ENCODE results near the gene TUBG1. TPM values are rescaled to one million over a fixed set of nuclear protein-coding genes. Genes with fewer than 3 reads are reported as not detected.
A peak's percentile ranks its signal among the peaks of the same experiment; 100 is the strongest.

TUBG1 gene
- total RNA-seq, 2 experiments from 2014 or later, result 92.6 to 101 TPM

GRCh38 chr17:42579794-42580551 is 29.5 kb upstream of the TUBG1 start:
- Mint-ChIP-seq H3K36me3 (peaks cover 40% of the 10 kb centered on the region), H3K4me3 (no peak overlapping the region)
- POLR2A ChIA-PET, result no interaction called here

GRCh38 chr17:42581744-42582270 is 27.7 kb upstream of the TUBG1 start:
- ChIA-PET POLR2A (no interaction called here), CTCF (interaction anchor here (0.7 to 1.1 kb wide), 2 partner anchors 181 to 182 kb away, joined by 3 read pairs; no protein-coding TSS in a partner anchor)
- Mint-ChIP-seq H3K4me3 (no peak overlapping the region), H3K36me3 (peaks cover 30% of the 10 kb centered on the region), H3K4me1 (ENCODE audit: low read depth) (peaks cover 9% of the 10 kb centered on the region), H3K27me3 (no peaks in the 10 kb centered on the region), H3K9me3 (no peaks in the 10 kb centered on the region), H3K27ac (no peak overlapping the region)
- no peak for DNase-seq
- intact Hi-C loops (cut with micrococcal nuclease), result no loop called here

More at GRCh38 chr17:42579794-42580551, 29.5 kb upstream of the TUBG1 start:
- Mint-ChIP-seq H3K27ac (no peak overlapping the region), H3K27me3 (no peaks in the 10 kb centered on the region), H3K4me1 (ENCODE audit: low read depth) (peaks cover 21% of the 10 kb centered on the region), H3K9me3 (no peaks in the 10 kb centered on the region)
- intact Hi-C loops (cut with micrococcal nuclease), result loop anchor here (5.0 kb wide), 1 partner anchor 242 kb away; the partner anchor contains the start of gene BECN1
- CTCF ChIA-PET, result interaction anchor here (0.6 to 4.1 kb wide), 5 partner anchors 16 to 183 kb away, joined by 3 to 42 read pairs (median 4); partner anchors contain the start of genes RETREG3 and TUBG1
- no peak for DNase-seq

- intact Hi-C loops (cut with micrococcal nuclease), result no loop called here
- no peaks in the 10 kb centered on the region for H3K27me3 Mint-ChIP-seq
- peaks cover 2% of the 10 kb centered on the region for H3K4me1 Mint-ChIP-seq (ENCODE audit: low read depth)
- CTCF ChIA-PET, result no interaction called here
- no peak overlapping the region for H3K4me3 Mint-ChIP-seq
- peaks cover 30% of the 10 kb centered on the region for H3K36me3 Mint-ChIP-seq
- POLR2A ChIA-PET, result no interaction called here
- no peak for DNase-seq
- H3K9me3 Mint-ChIP-seq, result no peaks in the 10 kb centered on the region
- H3K27ac Mint-ChIP-seq, result peak overlapping the region; percentile 8
Measured at GRCh38 chr17:42584880-42585279, 24.6 kb upstream of the TUBG1 start.

- POLR2A ChIA-PET, result no interaction called here
- peaks cover 2% of the 10 kb centered on the region for H3K4me1 Mint-ChIP-seq (ENCODE audit: low read depth)
- intact Hi-C loops (cut with micrococcal nuclease), result no loop called here
- H3K27ac Mint-ChIP-seq, result peak overlapping the region; percentile 23
- DNase-seq, result no peak
- no peaks in the 10 kb centered on the region for H3K9me3 Mint-ChIP-seq
- H3K36me3 Mint-ChIP-seq, result peaks cover 30% of the 10 kb centered on the region
- no peaks in the 10 kb centered on the region for H3K27me3 Mint-ChIP-seq
- CTCF ChIA-PET, result no interaction called here
- H3K4me3 Mint-ChIP-seq, result no peak overlapping the region
Measured at GRCh38 chr17:42585353-42585752, 24.1 kb upstream of the TUBG1 start.

GRCh38 chr17:42586514-42587230 is 22.8 kb upstream of the TUBG1 start:
- POLR2A ChIA-PET, result no interaction called here
- Mint-ChIP-seq H3K9me3 (no peaks in the 10 kb centered on the region), H3K4me1 (ENCODE audit: low read depth) (peaks cover 2% of the 10 kb centered on the region), H3K36me3 (peaks cover 30% of the 10 kb centered on the region), H3K4me3 (no peak overlapping the region), H3K27ac (peak overlapping the region; percentile 60), H3K27me3 (no peaks in the 10 kb centered on the region)
- no peak for DNase-seq
- intact Hi-C loops (cut with micrococcal nuclease), result no loop called here
- CTCF ChIA-PET, result interaction anchor here (1.0 to 3.3 kb wide), 3 partner anchors 9 to 237 kb away, joined by 3 to 19 read pairs (median 3); partner anchors contain the start of genes BECN1 and PSMC3IP

- POLR2A ChIA-PET, result no interaction called here
- CTCF ChIA-PET, result interaction anchor here (0.6 to 3.6 kb wide), 2 partner anchors 12 to 42 kb away, joined by 3 to 13 read pairs; no protein-coding TSS in a partner anchor
- Mint-ChIP-seq H3K9me3 (no peaks in the 10 kb centered on the region), H3K4me1 (ENCODE audit: low read depth) (peaks cover 2% of the 10 kb centered on the region), H3K27me3 (no peaks in the 10 kb centered on the region), H3K36me3 (peaks cover 14% of the 10 kb centered on the region), H3K27ac (peak overlapping the region; percentile 6), H3K4me3 (no peak overlapping the region)
- intact Hi-C loops (cut with micrococcal nuclease), result no loop called here
- DNase-seq, result no peak
Measured at GRCh38 chr17:42590886-42591285, 18.6 kb upstream of the TUBG1 start.

GRCh38 chr17:42591411-42591810 is 18.1 kb upstream of the TUBG1 start:
- peaks cover 2% of the 10 kb centered on the region for H3K4me1 Mint-ChIP-seq (ENCODE audit: low read depth)

GRCh38 chr17:42596386-42596785 is 13.1 kb upstream of the TUBG1 start:
- intact Hi-C loops (cut with micrococcal nuclease), result no loop called here
- Mint-ChIP-seq H3K4me3 (no peak overlapping the region), H3K4me1 (ENCODE audit: low read depth) (peaks cover 9% of the 10 kb centered on the region), H3K27ac (no peak overlapping the region), H3K9me3 (no peaks in the 10 kb centered on the region), H3K36me3 (peaks cover 3% of the 10 kb centered on the region), H3K27me3 (no peaks in the 10 kb centered on the region)
- CTCF ChIA-PET, result interaction anchor here (0.7 to 2.1 kb wide), 2 partner anchors 17 to 18 kb away, joined by 3 to 5 read pairs; partner anchors contain the start of gene PSMC3IP
- DNase-seq, result no peak
- POLR2A ChIA-PET, result no interaction called here

More at GRCh38 chr17:42591411-42591810, 18.1 kb upstream of the TUBG1 start:
- Mint-ChIP-seq H3K9me3 (no peaks in the 10 kb centered on the region), H3K27me3 (no peaks in the 10 kb centered on the region), H3K36me3 (peaks cover 16% of the 10 kb centered on the region), H3K4me3 (no peak overlapping the region), H3K27ac (no peak overlapping the region)
- intact Hi-C loops (cut with micrococcal nuclease), result no loop called here
- CTCF ChIA-PET, result interaction anchor here (0.6 to 3.6 kb wide), 2 partner anchors 13 to 42 kb away, joined by 3 to 13 read pairs; no protein-coding TSS in a partner anchor
- POLR2A ChIA-PET, result no interaction called here
- DNase-seq, result no peak

DNA sequence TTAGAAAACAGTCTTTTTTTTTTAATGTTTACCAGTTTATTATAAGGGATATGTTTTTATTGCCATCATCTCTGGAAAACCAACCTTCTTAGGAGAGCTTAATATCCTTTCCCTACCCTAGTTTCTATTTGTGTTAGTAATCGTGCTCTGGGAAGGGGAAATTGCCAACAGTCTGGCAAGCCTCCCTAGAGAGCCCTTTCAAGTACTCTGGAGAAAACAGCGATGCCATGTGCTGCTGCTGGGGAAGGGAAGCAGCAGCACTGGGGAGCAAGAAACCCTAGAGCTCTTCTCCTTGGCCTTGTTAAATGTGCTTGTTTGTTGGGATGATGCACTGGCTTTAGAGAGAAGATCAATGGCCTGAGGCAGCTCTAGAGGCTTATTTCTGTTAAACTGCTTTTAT is 10.6 kb upstream of the TUBG1 start:
- Mint-ChIP-seq H3K4me3 (no peak overlapping the region), H3K9me3 (no peaks in the 10 kb centered on the region), H3K27ac (no peak overlapping the region), H3K4me1 (ENCODE audit: low read depth) (peaks cover 22% of the 10 kb centered on the region), H3K27me3 (no peaks in the 10 kb centered on the region), H3K36me3 (peaks cover 3% of the 10 kb centered on the region)
- no peak for DNase-seq
- intact Hi-C loops (cut with micrococcal nuclease), result no loop called here
- ChIA-PET POLR2A (no interaction called here), CTCF (interaction anchor here (0.6 to 1.9 kb wide), 3 partner anchors 9 to 994 kb away, joined by 3 to 5 read pairs (median 5); no protein-coding TSS in a partner anchor)

- CTCF ChIA-PET, result interaction anchor here (3.5 kb wide), 1 partner anchor 24 kb away, joined by 19 read pairs; the partner anchor contains the start of gene PSMC3IP
- intact Hi-C loops (cut with micrococcal nuclease), result no loop called here
- DNase-seq, result no peak
- Mint-ChIP-seq H3K4me1 (ENCODE audit: low read depth) (peaks cover 60% of the 10 kb centered on the region), H3K27me3 (no peaks in the 10 kb centered on the region), H3K4me3 (no peak overlapping the region), H3K27ac (no peak overlapping the region), H3K9me3 (no peaks in the 10 kb centered on the region), H3K36me3 (peaks cover 1% of the 10 kb centered on the region)
- POLR2A ChIA-PET, result no interaction called here
Measured at GRCh38 chr17:42603318-42603717, 6.2 kb upstream of the TUBG1 start.

- H3K4me3 Mint-ChIP-seq, result peak overlapping the region; percentile 99
- H3K36me3 Mint-ChIP-seq, result peaks cover 14% of the 10 kb centered on the region
- H3K9me3 Mint-ChIP-seq, result no peaks in the 10 kb centered on the region
- no peak for DNase-seq
- peaks cover 54% of the 10 kb centered on the region for H3K4me1 Mint-ChIP-seq (ENCODE audit: low read depth)
- H3K27ac Mint-ChIP-seq, result peak overlapping the region; percentile 91
- ChIA-PET CTCF (interaction anchor here (1.3 to 2.9 kb wide), 7 partner anchors 9 to 225 kb away, joined by 4 to 42 read pairs (median 6); partner anchors contain the start of genes BECN1, PSMC3IP and PSME3), POLR2A (interaction anchor here (2.9 kb wide), 1 partner anchor 30 kb away, joined by 22 read pairs; the partner anchor contains the start of gene PSMC3IP)
- intact Hi-C loops (cut with micrococcal nuclease), result loop anchor here (2.0 kb wide), 1 partner anchor 41 kb away; the partner anchor contains the start of gene MLX
- no peaks in the 10 kb centered on the region for H3K27me3 Mint-ChIP-seq
Measured at GRCh38 chr17:42607769-42608168, 1.7 kb upstream of the TUBG1 start.
